Astrocyte (in vitro differentiated cells and primary cell): ENCODE measurements around the gene CDV3.

Experiments
- EZH2 ChIP-seq: IDR thresholded peaks from 2 replicates; pipeline ENCODE4 v1.6.1; 2012; ENCODE audit warnings: mild to moderate bottlenecking, low read length, inconsistent platforms; ENCODE audit not compliant: insufficient read depth
- TF ChIP-seq, protein P1 (sequence below): IDR thresholded peaks from 2 replicates; pipeline ENCODE4 v1.5.1; 2011; ENCODE audit warnings: low read depth, mild to moderate bottlenecking, inconsistent platforms, low read length, moderate library complexity; ENCODE audit not compliant: insufficient read depth

DNA sequence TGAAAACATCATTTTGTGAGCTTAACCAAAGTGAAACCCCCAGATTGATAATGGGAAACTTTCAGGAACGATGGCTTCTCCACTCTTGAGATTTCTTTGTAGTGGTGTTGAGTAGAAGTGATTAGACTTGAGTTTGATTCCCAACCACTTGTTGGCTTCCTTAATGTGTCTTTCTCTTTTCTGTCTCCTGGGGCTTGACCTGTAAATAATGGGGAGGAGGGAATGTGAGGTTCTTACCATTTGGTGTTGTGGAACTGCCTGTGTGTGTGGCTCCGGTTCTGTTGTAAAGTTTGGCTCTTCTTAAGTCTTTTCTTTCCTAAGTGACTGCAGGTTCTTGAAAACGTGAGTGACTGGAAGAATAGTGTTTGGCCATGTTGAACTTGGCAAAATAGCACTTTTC, 2.7 kb downstream of the CDV3 start:
- no peak for TF ChIP-seq EZH2
- TF ChIP-seq, protein P1, sequence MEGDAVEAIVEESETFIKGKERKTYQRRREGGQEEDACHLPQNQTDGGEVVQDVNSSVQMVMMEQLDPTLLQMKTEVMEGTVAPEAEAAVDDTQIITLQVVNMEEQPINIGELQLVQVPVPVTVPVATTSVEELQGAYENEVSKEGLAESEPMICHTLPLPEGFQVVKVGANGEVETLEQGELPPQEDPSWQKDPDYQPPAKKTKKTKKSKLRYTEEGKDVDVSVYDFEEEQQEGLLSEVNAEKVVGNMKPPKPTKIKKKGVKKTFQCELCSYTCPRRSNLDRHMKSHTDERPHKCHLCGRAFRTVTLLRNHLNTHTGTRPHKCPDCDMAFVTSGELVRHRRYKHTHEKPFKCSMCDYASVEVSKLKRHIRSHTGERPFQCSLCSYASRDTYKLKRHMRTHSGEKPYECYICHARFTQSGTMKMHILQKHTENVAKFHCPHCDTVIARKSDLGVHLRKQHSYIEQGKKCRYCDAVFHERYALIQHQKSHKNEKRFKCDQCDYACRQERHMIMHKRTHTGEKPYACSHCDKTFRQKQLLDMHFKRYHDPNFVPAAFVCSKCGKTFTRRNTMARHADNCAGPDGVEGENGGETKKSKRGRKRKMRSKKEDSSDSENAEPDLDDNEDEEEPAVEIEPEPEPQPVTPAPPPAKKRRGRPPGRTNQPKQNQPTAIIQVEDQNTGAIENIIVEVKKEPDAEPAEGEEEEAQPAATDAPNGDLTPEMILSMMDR: no peak
